Bronchial epithelial cell (primary cell): ENCODE measurements around the gene FIGNL2. TPM values are rescaled to one million over a fixed set of nuclear protein-coding genes. Genes with fewer than 3 reads are reported as not detected.

Source experiments
- DNase-seq: peaks from one replicate; pipeline ENCODE4 v3.0.0-alpha.2; 2010; ENCODE audit warnings: low read depth
- FAIRE-seq: peaks from 2 replicates; lab custom pipeline; 2011; peaks lifted over from hg19 to GRCh38; lab: Jason Lieb, UNC
- H3K27me3 ChIP-seq: 2 replicates; pipeline ENCODE4 v1.5.1; 2011; ENCODE audit warnings: low read length; ENCODE audit not compliant: control insufficient read depth, insufficient read depth
- H3K36me3 ChIP-seq: 2 replicates; pipeline ENCODE4 v1.5.1; 2011; ENCODE audit warnings: low read length; ENCODE audit not compliant: control insufficient read depth, insufficient read depth
- H3K4me3 ChIP-seq: 2 replicates; pipeline ENCODE4 v1.5.1; 2011; ENCODE audit warnings: mild to moderate bottlenecking, low read depth, low read length, control low read depth
- CTCF ChIP-seq: IDR thresholded peaks from 2 replicates; pipeline ENCODE4 v1.5.1; 2011; ENCODE audit warnings: mild to moderate bottlenecking, moderate library complexity, low read length, control low read depth, inconsistent platforms; ENCODE audit not compliant: insufficient read depth, severe bottlenecking
- total RNA-seq: library from RNA; depleted of rRNA; stranded (reverse); fragments of >200 nt; gene quantifications from 2 replicates; pipeline ENCODE4 v1.2.1, GENCODE V29; 2014

The FIGNL2 gene, protein sequence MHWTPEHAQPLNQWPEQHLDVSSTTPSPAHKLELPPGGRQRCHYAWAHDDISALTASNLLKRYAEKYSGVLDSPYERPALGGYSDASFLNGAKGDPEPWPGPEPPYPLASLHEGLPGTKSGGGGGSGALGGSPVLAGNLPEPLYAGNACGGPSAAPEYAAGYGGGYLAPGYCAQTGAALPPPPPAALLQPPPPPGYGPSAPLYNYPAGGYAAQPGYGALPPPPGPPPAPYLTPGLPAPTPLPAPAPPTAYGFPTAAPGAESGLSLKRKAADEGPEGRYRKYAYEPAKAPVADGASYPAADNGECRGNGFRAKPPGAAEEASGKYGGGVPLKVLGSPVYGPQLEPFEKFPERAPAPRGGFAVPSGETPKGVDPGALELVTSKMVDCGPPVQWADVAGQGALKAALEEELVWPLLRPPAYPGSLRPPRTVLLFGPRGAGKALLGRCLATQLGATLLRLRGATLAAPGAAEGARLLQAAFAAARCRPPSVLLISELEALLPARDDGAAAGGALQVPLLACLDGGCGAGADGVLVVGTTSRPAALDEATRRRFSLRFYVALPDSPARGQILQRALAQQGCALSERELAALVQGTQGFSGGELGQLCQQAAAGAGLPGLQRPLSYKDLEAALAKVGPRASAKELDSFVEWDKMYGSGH
- total RNA-seq, result not detected in 2 replicates

DNA sequence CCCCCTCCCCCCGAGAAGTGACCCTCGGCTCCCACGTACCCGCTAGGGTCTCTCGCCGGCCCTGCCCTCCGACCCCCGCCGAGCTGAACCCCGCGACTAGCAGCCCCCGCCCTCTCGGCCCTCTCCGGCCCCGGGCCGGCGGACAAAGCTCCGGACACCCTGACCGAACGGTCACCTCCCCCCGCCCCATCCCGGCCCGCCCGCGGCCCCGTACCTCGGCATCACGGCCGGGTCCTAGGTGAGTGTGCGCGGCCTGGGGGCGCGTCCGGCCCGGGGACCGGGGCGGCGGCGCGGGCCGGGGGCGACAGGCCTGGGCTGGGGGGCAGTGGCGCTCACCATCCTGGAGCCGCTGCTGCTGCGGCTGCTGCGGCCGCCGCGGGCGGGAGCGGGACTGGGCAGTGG, at the start of gene FIGNL2:
Gene FIGNL2, minus strand, starts transcription at position 393 of the 402 bp plus-strand sequence. CDS start 26,305 bp downstream, outside the sequence.
- Histone ChIP-seq H3K4me3 (no peak within 1 kb of the TSS), H3K27me3 (peaks cover 40% of the 10 kb centered on the region), H3K36me3 (no peaks in the 10 kb centered on the region)
- FAIRE-seq (no peak), DNase-seq (no peak)
- no peak for TF ChIP-seq CTCF

DNA sequence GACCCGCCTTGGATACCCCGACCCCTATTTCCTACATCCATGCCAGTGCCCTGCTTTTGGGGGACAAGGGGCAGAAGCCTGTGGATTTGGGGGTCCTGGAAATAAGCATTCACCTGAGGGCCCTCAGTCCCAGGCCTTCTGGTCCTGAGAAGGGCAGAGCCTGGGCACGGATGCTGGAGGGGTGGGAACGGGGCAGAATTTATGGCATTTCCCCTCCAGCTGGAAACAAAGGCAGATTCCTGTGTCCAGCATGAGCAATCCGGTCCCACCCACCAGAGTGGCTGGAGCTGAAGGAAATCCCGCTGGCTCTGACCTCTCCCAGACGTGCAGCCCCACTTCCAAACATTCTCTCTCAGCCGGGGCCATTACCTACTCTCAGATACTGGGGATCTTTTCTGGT, 48.7 kb upstream of the FIGNL2 start:
- no peak for DNase-seq
- H3K36me3 ChIP-seq, result no peaks in the 10 kb centered on the region
- no peaks in the 10 kb centered on the region for H3K27me3 ChIP-seq
- H3K4me3 ChIP-seq, result no peak overlapping the region
- FAIRE-seq, result no peak
- TF ChIP-seq CTCF, result no peak

DNA sequence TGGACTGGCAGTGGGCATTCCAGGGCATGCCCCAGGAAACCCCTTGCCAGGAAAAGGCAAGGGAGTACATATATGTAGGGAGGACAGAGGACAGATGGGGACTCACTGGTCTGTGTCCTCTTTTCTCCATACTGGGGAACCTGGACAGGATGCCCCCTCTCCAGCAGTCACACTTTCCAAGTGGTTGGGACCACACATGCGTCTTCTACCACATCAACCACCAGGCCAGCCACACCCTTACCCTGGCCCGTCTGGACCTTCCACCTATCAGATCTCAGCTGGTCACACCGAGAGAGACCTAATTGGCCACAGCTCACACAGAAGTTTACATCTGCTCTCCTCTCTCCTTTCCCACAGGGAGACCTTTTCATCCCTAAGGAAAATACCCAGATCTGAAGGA, 47.7 kb upstream of the FIGNL2 start:
- no peak overlapping the region for H3K4me3 ChIP-seq
- no peaks in the 10 kb centered on the region for H3K36me3 ChIP-seq
- no peak for FAIRE-seq
- TF ChIP-seq CTCF, result no peak
- DNase-seq, result no peak
- H3K27me3 ChIP-seq, result no peaks in the 10 kb centered on the region

GRCh38 chr12:51895378-51896135, 47.0 kb upstream of the FIGNL2 start:
- FAIRE-seq (no peak), DNase-seq (no peak)
- Histone ChIP-seq H3K36me3 (no peaks in the 10 kb centered on the region), H3K4me3 (no peak overlapping the region), H3K27me3 (no peaks in the 10 kb centered on the region)
- no peak for TF ChIP-seq CTCF

DNA sequence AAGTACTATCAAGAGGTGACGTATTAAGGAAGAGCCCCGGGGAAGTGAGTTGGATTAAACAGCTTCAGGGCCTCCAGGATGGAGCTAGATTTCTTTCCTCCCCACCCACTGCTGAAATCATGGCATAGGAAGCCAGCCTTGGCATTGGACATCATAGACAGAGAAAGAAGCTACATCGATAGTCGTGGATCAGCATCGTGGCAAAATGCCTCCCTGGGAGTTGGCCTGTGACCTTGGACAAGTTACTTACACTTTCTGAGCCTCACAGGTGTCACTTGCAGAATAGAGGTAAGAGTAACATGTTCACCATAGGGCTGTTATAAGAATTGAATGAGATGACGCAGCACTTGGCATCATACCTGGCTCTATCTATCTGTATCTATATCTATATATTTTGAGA, 45.3 kb upstream of the FIGNL2 start:
- TF ChIP-seq CTCF, result no peak
- no peaks in the 10 kb centered on the region for H3K36me3 ChIP-seq
- H3K4me3 ChIP-seq, result no peak overlapping the region
- DNase-seq, result no peak
- no peak for FAIRE-seq
- H3K27me3 ChIP-seq, result no peaks in the 10 kb centered on the region
